GM10847 (cell line): Measurements from ENCODE around the gene BLNK.

Source experiments
- POLR2A ChIP-seq: IDR thresholded peaks from 2 replicates; pipeline ENCODE4 v1.6.1; 2011; ENCODE audit not compliant: insufficient read length; ENCODE audit errors: extremely low read depth

BLNK gene

GRCh38 chr10:96222441-96222840 lies 48.9 kb downstream of the BLNK start:
- TF ChIP-seq POLR2A: no peak

DNA sequence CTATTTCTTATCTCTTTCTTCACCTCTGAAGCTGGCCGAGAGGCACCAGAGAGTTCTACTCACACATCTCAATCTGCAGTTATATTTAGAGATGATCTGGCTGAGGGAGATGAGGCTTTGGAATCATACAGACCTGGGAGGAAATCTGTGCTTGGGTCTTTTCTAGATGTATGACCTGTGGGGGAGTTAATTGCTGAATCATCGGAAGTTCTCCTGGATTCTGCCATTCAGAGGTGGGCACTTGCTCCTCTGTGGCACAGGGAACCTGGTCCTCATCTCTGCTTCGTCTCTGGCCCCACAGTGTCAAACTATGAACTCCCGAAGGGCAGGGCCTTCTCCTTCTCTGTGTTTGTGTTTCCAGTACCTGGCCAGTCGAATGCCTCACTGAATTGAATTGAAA lies 52.5 kb downstream of the BLNK start:
- no peak for TF ChIP-seq POLR2A

DNA sequence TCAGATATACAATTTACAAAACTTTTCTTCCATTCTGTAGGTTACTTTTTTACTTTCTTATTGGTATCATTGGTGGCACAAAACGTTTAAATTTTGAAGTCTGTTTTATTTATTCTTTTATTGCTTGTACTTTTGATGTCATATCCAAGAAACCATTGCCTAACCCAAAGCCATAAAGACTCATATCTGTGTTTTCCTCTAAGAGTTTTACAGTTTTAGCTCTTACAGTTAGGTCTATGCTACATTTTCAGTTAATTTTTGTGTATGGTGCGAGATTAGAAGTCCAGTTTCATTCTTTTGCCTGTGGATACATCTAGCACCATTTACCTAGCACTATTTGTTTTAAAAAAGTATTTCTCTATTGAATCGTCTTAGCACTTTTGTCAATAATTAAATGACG lies 53.7 kb downstream of the BLNK start:
- no peak for TF ChIP-seq POLR2A

- TF ChIP-seq POLR2A: no peak
Measured at GRCh38 chr10:96216775-96217174, 54.6 kb downstream of the BLNK start.

DNA sequence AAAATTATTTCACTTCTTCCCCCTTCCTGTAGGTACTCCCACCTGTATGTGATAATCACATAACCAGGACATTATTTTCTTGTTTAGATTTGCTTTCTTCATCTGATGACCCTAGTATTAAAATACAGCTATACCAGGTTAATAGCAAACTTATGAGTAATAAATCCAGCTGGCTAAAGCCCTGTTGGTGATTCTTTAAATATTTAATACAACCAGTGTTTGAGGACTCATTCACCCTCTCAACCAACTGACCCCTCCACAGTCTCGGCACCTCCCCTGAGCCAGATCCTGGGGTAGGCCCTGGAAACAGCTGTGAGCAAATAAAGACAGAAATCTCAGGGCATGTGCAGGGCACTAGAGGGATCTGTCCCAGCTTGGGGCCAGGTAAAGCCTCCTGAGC lies 58.5 kb downstream of the BLNK start:
- TF ChIP-seq POLR2A: no peak

GRCh38 chr10:96211764-96212163 lies 59.6 kb downstream of the BLNK start:
- no peak for TF ChIP-seq POLR2A

DNA sequence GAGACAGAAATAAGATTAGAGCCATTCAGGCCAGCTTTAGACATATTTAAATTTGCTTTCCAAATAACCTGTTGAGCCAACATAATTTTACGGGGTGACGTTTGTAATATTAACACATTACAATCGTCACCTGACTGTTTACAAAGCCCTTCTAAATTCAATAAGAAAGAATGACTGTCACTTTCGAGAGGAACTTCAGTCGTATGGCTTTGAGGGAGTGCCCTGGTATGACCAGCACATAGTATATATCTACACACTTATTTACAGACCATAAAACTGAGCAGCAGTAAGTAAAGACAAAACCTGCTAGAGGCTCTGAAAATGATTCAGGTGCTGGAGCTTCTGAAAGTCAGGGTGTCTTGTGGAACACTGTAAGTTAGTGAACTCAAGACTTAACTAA lies 62.4 kb downstream of the BLNK start:
- TF ChIP-seq POLR2A: no peak

GRCh38 chr10:96208271-96208670 lies 63.1 kb downstream of the BLNK start:
- TF ChIP-seq POLR2A: no peak

DNA sequence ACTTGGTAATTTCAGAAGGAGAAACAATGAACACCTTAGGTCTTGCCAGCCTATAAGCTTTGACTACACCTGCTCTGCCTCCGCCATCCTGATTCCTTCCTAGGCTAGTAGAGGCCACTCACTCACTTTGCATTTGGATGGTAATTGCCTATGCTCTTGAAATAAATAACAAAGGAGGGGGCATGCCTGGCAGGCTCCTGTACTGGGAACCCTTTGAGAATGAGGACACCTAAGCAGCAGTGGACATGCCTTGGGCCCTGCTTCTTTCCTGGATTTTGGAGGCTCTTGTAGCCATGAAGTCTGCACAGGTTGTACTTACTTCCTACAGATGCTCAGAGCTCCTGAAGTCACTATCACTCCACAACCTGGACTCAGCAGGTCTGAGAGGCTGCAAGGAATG lies 65.8 kb downstream of the BLNK start:
- TF ChIP-seq POLR2A: no peak

GRCh38 chr10:96201525-96201924 lies 69.8 kb downstream of the BLNK start:
- no peak for TF ChIP-seq POLR2A

- no peak for TF ChIP-seq POLR2A
Measured at GRCh38 chr10:96188916-96189315, 82.5 kb downstream of the BLNK start.

DNA sequence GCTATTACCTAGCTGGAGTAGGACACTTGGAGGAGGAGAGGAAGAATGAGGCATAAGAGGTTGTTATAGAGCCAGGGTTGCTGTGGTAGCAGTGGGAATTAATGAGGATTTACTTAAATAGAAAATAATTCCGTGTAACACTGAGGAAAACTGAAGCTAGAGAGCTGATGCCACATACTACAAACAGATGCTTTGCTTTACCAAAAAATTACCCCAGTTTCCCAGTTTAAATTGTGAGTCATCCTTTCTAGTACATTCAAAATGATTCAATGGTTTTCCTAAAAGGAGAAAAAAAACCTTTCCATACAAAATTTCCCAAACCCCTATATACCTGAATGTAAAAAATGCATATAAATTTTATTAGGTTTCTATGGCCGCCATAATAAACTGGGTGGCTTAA lies 82.9 kb downstream of the BLNK start:
- no peak for TF ChIP-seq POLR2A

DNA sequence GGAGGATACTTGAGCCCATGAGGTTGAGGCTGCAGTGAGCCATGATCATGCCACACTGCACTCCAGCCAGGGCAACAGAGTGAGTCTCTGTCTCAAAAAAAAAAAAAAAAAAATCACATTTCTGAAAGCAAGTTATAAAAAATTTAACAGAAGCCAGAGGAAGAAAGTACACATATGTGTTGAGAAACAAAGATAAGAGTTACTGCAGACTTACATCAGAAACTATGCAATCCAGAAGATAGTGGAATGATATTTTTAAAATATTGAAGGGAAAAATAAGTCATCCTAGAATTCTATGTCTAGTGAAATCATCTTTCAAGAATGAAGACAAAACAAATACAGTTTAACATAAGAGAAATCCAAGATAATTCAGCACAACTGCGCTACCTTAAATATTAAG lies 94.4 kb downstream of the BLNK start:
- no peak for TF ChIP-seq POLR2A

DNA sequence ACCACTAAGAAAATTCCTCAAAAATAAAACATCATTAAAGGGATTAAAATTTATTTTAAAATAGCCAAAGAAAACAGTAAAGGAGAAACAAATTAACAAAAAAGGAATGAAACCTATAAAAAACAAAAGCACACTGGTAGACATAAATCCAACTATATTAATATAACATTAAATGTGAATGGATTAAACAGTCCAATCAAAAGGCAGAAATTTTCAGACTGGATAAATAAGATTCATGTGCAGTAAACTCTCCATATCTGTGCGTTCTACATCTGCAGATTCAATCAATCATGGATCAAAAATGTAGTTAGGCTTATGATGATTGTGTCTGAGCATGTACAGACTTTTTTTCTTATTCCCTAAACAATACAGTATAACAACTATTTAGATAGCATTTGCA lies 98.7 kb downstream of the BLNK start:
- TF ChIP-seq POLR2A: no peak

- no peak for TF ChIP-seq POLR2A
Measured at GRCh38 chr10:96170230-96170629, 101.1 kb downstream of the BLNK start.

DNA sequence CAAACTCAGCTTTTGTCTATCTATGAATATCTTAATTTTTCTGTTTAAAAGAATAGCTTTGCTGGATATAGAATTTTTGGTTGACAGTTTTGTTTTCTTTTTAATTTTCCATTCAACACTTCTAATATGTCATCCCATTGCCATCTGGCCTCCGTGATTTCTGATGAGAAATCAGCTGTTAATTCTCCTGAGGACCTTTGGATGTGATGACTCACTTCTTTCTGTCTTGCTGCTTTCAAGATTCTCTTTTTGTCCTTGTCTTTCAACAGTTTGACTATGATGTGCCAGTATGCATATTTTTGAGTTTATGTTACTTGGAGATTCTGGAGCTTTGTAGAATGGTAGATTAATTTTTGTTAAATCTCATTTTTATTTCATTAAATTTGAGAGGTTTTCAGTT lies 102.8 kb downstream of the BLNK start:
- no peak for TF ChIP-seq POLR2A

GRCh38 chr10:96165726-96166125 lies 105.6 kb downstream of the BLNK start:
- TF ChIP-seq POLR2A: no peak

- no peak for TF ChIP-seq POLR2A
Measured at GRCh38 chr10:96153070-96153469, 118.3 kb downstream of the BLNK start.

DNA sequence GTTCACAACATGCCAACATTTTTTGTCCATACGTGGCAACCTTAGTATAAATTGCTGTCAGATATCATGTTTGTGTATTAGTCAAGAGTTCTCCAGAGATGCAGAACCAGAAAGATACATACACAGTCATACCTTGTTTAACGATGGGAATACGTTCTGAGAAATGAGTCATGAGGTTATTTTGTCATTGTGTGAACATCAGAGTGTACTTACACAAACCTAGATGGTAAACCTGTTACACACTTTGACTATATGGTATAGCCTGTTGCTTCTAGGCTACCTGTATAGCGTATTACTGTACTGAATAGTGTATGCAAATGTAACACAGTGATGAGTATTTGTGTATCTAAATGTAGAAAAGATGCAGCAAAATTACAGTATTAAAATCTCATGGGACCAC lies 118.9 kb downstream of the BLNK start:
- TF ChIP-seq POLR2A: no peak
